Peyer's patch (tissue), 4 donors: ENCODE data around the gene REX1BD. TPM values are rescaled to one million over a fixed set of nuclear protein-coding genes. Genes with fewer than 3 reads are reported as not detected.

Experiments
- DNase-seq, 3 donors: peaks; one replicate each; pipeline ENCODE4 v3.0.0-alpha.2; 2017 to 2019
- H3K27ac ChIP-seq, 4 donors: fragments of 200-600 bp; sonication (generic); one replicate each; pipeline ENCODE4 v1.5.1; 2016 to 2019
- H3K27me3 ChIP-seq, 2 donors: fragments of 200-600 bp; sonication (generic); one replicate each; pipeline ENCODE4 v1.5.1; 2019
- H3K36me3 ChIP-seq, 3 donors: fragments of 200-600 bp; sonication (generic); one replicate each; pipeline ENCODE4 v1.5.1; 2016 to 2019
- H3K4me1 ChIP-seq, 4 donors: fragments of 200-600 bp; sonication (generic); one replicate each; pipeline ENCODE4 v1.5.1; 2016 to 2019
- H3K4me3 ChIP-seq, 4 donors: fragments of 200-600 bp; sonication (generic); 1 replicate in 3 of 4; 2 replicates in 1 of 4; pipeline ENCODE4 v1.5.1; 2016 to 2019; ENCODE audit warnings: mild to moderate bottlenecking in 1 of 4
- H3K9me3 ChIP-seq, 4 donors: fragments of 200-600 bp; sonication (generic); one replicate each; pipeline ENCODE4 v1.5.1; 2016 to 2019; ENCODE audit warnings: mild to moderate bottlenecking in 1 of 4
- CTCF ChIP-seq, 6 experiments: fragments of 450-650 bp in 4 of 6; fragments of 200-600 bp in 2 of 6; sonication (generic) in 1 of 6; IDR thresholded peaks; one replicate each; pipeline ENCODE4 v1.5.1; 2017 to 2019; ENCODE audit warnings: antibody characterized with exemption in 6 of 6, mild to moderate bottlenecking in 3 of 6, moderate library complexity in 1 of 6
- POLR2A ChIP-seq, 2 donors: fragments of 450-650 bp; IDR thresholded peaks; one replicate each; pipeline ENCODE4 v1.5.1; 2017; ENCODE audit warnings: antibody characterized with exemption in 2 of 2, mild to moderate bottlenecking in 2 of 2, moderate library complexity in 2 of 2
- total RNA-seq, 4 donors: library from RNA; depleted of rRNA; stranded (reverse); fragments of >200 nt; gene quantifications; one replicate each; pipeline ENCODE4 v1.1.0, GENCODE V29; 2016

The REX1BD gene
- total RNA-seq, 4 donors from 2014 or later: 68.1 to 76.3 (median 72.2) TPM

- DNase-seq: peak; percentile 98 to 100 (median 99)
- TF ChIP-seq CTCF (IDR thresholded peaks at IDR 0.05) (peak in 2 of 6 experiments; percentile 3), POLR2A (IDR thresholded peaks at IDR 0.05) (peak; percentile 84 to 88)
- peak within 1 kb of the TSS; percentile 80 to 96 (median 90) for H3K27ac ChIP-seq
- H3K9me3 ChIP-seq: no peaks in the 10 kb centered on the region
- no peaks in the 10 kb centered on the region for H3K27me3 ChIP-seq
- H3K36me3 ChIP-seq: peaks cover 0 to 59% (median 0%) of the 10 kb centered on the region in 3 donors
- peak within 1 kb of the TSS; percentile 53 to 95 (median 84) for H3K4me3 ChIP-seq
- H3K4me1 ChIP-seq: peaks cover 3 to 17% (median 12%) of the 10 kb centered on the region in 4 donors
Observed at GRCh38 chr19:18571564-18572344, 16.8 kb upstream of the REX1BD start, which contains the start of gene UBA52. UBA52 (plus strand) TSS chr19:18571857; CDS start chr19:18573301, 1,444 bp downstream.

DNA sequence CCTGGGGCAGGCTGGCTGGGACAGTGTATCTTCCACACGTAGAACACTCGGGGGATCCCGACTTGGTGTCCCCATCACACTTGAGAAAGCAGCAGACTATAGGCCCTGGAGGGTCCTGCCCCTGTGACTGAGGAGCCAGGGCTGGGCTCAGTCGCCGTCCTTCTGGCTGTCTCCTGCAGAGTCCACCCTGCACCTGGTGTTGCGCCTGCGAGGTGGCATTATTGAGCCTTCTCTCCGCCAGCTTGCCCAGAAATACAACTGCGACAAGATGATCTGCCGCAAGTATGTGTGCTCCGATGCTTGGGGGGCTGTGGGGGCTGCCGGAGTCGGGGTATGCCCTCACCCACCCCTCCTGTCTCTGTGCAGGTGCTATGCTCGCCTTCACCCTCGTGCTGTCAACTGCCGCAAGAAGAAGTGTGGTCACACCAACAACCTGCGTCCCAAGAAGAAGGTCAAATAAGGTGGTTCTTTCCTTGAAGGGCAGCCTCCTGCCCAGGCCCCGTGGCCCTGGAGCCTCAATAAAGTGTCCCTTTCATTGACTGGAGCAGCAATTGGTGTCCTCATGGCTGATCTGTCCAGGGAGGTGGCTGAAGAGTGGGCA lies 13.8 kb upstream of the REX1BD start:
- H3K36me3 ChIP-seq: peaks cover 0 to 43% (median 0%) of the 10 kb centered on the region in 3 donors
- H3K4me1 ChIP-seq: peaks cover 3 to 17% (median 12%) of the 10 kb centered on the region in 4 donors
- H3K27ac ChIP-seq: no peak overlapping the region
- H3K4me3 ChIP-seq: no peak overlapping the region
- H3K27me3 ChIP-seq: no peaks in the 10 kb centered on the region
- DNase-seq: no peak
- H3K9me3 ChIP-seq: no peaks in the 10 kb centered on the region
- TF ChIP-seq POLR2A (IDR thresholded peaks at IDR 0.05) (no peak), CTCF (IDR thresholded peaks at IDR 0.05) (no peak)

DNA sequence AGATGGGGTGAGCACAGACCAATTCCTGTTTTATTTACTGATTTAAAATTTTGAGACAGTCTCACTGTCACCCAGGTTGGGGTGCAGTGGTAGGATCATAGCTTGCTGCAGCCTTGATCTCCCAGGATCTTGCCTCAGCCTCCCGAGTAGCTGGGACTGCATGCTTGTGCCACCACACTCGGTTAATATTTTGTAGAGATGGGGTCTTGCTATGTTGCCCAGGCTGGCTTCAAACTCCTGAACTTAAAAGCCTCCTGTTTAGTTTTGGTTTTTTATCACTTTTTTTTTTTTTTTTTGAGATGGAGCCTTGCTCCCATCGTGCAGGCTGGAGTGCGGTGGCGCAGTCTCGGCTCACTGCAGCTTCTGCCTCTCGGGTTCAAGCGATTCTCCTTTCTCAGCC lies 12.2 kb upstream of the REX1BD start:
- Histone ChIP-seq H3K36me3 (peaks cover 0 to 43% (median 0%) of the 10 kb centered on the region in 3 donors), H3K27me3 (no peaks in the 10 kb centered on the region), H3K27ac (no peak overlapping the region), H3K9me3 (no peaks in the 10 kb centered on the region), H3K4me3 (no peak overlapping the region), H3K4me1 (peaks cover 3 to 17% (median 12%) of the 10 kb centered on the region in 4 donors)
- DNase-seq: no peak
- TF ChIP-seq POLR2A (IDR thresholded peaks at IDR 0.05): no peak
- TF ChIP-seq CTCF (IDR thresholded peaks at IDR 0.05): no peak

GRCh38 chr19:18577365-18577914 lies 11.2 kb upstream of the REX1BD start:
- H3K27ac ChIP-seq: no peak overlapping the region
- no peaks in the 10 kb centered on the region for H3K9me3 ChIP-seq
- peaks cover 0 to 43% (median 0%) of the 10 kb centered on the region in 3 donors for H3K36me3 ChIP-seq
- DNase-seq: no peak
- no peak overlapping the region for H3K4me3 ChIP-seq
- no peaks in the 10 kb centered on the region for H3K27me3 ChIP-seq
- TF ChIP-seq CTCF (IDR thresholded peaks at IDR 0.05) (no peak), POLR2A (IDR thresholded peaks at IDR 0.05) (no peak)
- peaks cover 3 to 15% (median 10%) of the 10 kb centered on the region in 4 donors for H3K4me1 ChIP-seq

- Histone ChIP-seq H3K27me3 (no peaks in the 10 kb centered on the region), H3K9me3 (no peaks in the 10 kb centered on the region), H3K27ac (no peak overlapping the region), H3K4me1 (no peaks in the 10 kb centered on the region), H3K4me3 (no peak overlapping the region), H3K36me3 (peaks cover 0 to 20% (median 0%) of the 10 kb centered on the region in 3 donors)
- TF ChIP-seq POLR2A (IDR thresholded peaks at IDR 0.05): no peak
- TF ChIP-seq CTCF (IDR thresholded peaks at IDR 0.05): no peak
- no peak for DNase-seq
Observed at GRCh38 chr19:18580311-18580710, 8.3 kb upstream of the REX1BD start.
